GM12878 (cell line): Measurements from ENCODE around the gene CYBB. TPM values are rescaled to one million over a fixed set of nuclear protein-coding genes. Genes with fewer than 3 reads are reported as not detected.
A peak's percentile ranks its signal among the peaks of the same experiment; 100 is the strongest.

Experiments
- ATAC-seq: fragments of 200-7000 bp; cut with Tn5 transposase; 3 replicates; pipeline ENCODE4 v1.9.1; 2020; ENCODE audit warnings: mild to moderate bottlenecking, moderate library complexity
- BruUV-seq: library from RNA; stranded (reverse); fragments of 400-500 nt; replicated peaks from 2 replicates; lab custom pipeline; 2021; lab: Mats Ljungman, UMichigan
- CTCF ChIA-PET: fragments of 300-600 bp; sonication (Branson Sonifier 250); formaldehyde crosslinking; extraction: SDS; loops from one replicate; lab custom pipeline; 2021; ENCODE audit warnings: inconsistent platforms; lab: Yijun Ruan, JAX
- POLR2A ChIA-PET: fragments of 350-600 bp; formaldehyde crosslinking; extraction: SDS; loops from one replicate; lab custom pipeline; 2021; ENCODE audit warnings: inconsistent platforms; lab: Charles Lee
- RAD21 ChIA-PET: fragments of 300-600 bp; sonication (Branson Sonifier 250); formaldehyde crosslinking; loops from one replicate; lab custom pipeline; 2023; ENCODE audit warnings: antibody characterized with exemption; ENCODE audit not compliant: unreplicated experiment; lab: Charles Lee
- SMC1A ChIA-PET: fragments of 300-600 bp; sonication (Branson Sonifier 250); formaldehyde crosslinking; loops from one replicate; lab custom pipeline; 2023; ENCODE audit not compliant: unreplicated experiment, uncharacterized antibody; lab: Charles Lee
- DNase-seq: peaks from one replicate; pipeline ENCODE4 v3.0.0-alpha.2; 2011; ENCODE audit warnings: low read depth, low spot score
- FAIRE-seq: peaks from 3 replicates; lab custom pipeline; 2011; peaks lifted over from hg19 to GRCh38; lab: Jason Lieb, UNC
- H2AFZ ChIP-seq: 2 replicates; pipeline ENCODE4 v1.6.0; 2011; ENCODE audit warnings: low read depth, low read length, control low read depth; ENCODE audit not compliant: control insufficient read depth
- H3K27ac ChIP-seq: 2 replicates; pipeline ENCODE4 v1.5.1; 2011; ENCODE audit warnings: control low read depth; ENCODE audit not compliant: control insufficient read depth, insufficient read depth
- H3K27me3 ChIP-seq, 2 experiments: replicated peaks in 1 of 2; 2 replicates each; pipeline versions ENCODE4 v1.6.0 to v1.6.1; 2011; ENCODE audit warnings: low read length in 1 of 2; ENCODE audit not compliant: control insufficient read depth in 2 of 2, insufficient read depth in 2 of 2
- H3K36me3 ChIP-seq, 2 experiments: 2 replicates each; pipeline ENCODE4 v1.5.1; 2011; ENCODE audit warnings: low read length in 1 of 2; ENCODE audit not compliant: control insufficient read depth in 2 of 2, insufficient read depth in 2 of 2
- H3K4me1 ChIP-seq: 2 replicates; pipeline ENCODE4 v1.6.1; 2011; ENCODE audit warnings: mild to moderate bottlenecking, low read length, moderate library complexity, mixed read lengths; ENCODE audit not compliant: control insufficient read depth, insufficient read depth
- H3K4me2 ChIP-seq: 2 replicates; pipeline ENCODE4 v1.6.0; 2011; ENCODE audit warnings: control low read depth; ENCODE audit not compliant: control insufficient read depth, insufficient read depth
- H3K4me3 ChIP-seq: fragments of 200-600 bp; sonication (generic); 2 replicates; pipeline ENCODE4 v1.5.1; 2016
- H3K79me2 ChIP-seq: 2 replicates; pipeline ENCODE4 v1.6.0; 2011; ENCODE audit warnings: low read length; ENCODE audit not compliant: control insufficient read depth, insufficient read depth
- H3K9ac ChIP-seq: 2 replicates; pipeline ENCODE4 v1.8.0; 2011; ENCODE audit warnings: low read length, control low read depth, mixed read lengths; ENCODE audit not compliant: control insufficient read depth, insufficient read depth
- H3K9me3 ChIP-seq: replicated peaks from 3 replicates; pipeline ENCODE4 v1.5.1; 2011; ENCODE audit warnings: mild to moderate bottlenecking, low read length; ENCODE audit not compliant: control insufficient read depth, insufficient read depth
- H4K20me1 ChIP-seq: 2 replicates; pipeline ENCODE4 v1.6.0; 2011; ENCODE audit not compliant: control insufficient read depth, insufficient read depth
- EED ChIP-seq: sonication (generic); IDR thresholded peaks from 2 replicates; pipeline ENCODE4 v1.6.1; 2016; ENCODE audit warnings: antibody characterized with exemption, low read depth
- ETV6 ChIP-seq, 2 experiments: fragments of 450-650 bp in 1 of 2; IDR thresholded peaks in 1 of 2; conservative IDR thresholded peaks in 1 of 2; 2 replicates each; pipeline ENCODE4 v1.6.1; 2014; ENCODE audit warnings: antibody characterized with exemption in 1 of 2, borderline replicate concordance in 1 of 2, low read depth in 1 of 2, mild to moderate bottlenecking in 1 of 2, moderate library complexity in 1 of 2
- HCFC1 ChIP-seq: fragments of 150-350 bp; IDR thresholded peaks from 2 replicates; pipeline ENCODE4 v1.6.1; 2014; ENCODE audit warnings: low read length
- IKZF1 ChIP-seq: fragments of 450-650 bp; conservative IDR thresholded peaks from 2 replicates; pipeline ENCODE4 v1.6.1; 2017; ENCODE audit warnings: antibody characterized with exemption, mild to moderate bottlenecking
- IKZF2 ChIP-seq, 2 experiments: fragments of 450-650 bp; IDR thresholded peaks; 2 replicates each; pipeline ENCODE4 v1.6.1; 2017; ENCODE audit warnings: mild to moderate bottlenecking in 2 of 2, moderate library complexity in 2 of 2
- KAT2A ChIP-seq: conservative IDR thresholded peaks from 2 replicates; pipeline ENCODE4 v1.6.1; 2011; ENCODE audit warnings: low read depth, low read length; ENCODE audit not compliant: control insufficient read depth
- KLF5 ChIP-seq: fragments of 450-650 bp; IDR thresholded peaks from 2 replicates; pipeline ENCODE4 v1.6.1; 2014; ENCODE audit warnings: mild to moderate bottlenecking; ENCODE audit not compliant: partially characterized antibody
- NFYA ChIP-seq: IDR thresholded peaks from 2 replicates; pipeline ENCODE4 v1.6.1; 2011; ENCODE audit warnings: low read depth, mild to moderate bottlenecking, low read length, improper control_type of control experiment, borderline replicate concordance
- RUNX3 ChIP-seq: IDR thresholded peaks from 2 replicates; pipeline ENCODE4 v1.6.1; 2012; ENCODE audit warnings: low read length, inconsistent platforms
- SPI1 ChIP-seq: IDR thresholded peaks from 2 replicates; pipeline ENCODE4 v1.6.1; 2011; ENCODE audit warnings: low read depth, mild to moderate bottlenecking, low read length, moderate library complexity, borderline replicate concordance; ENCODE audit not compliant: insufficient read depth
- in situ Hi-C: fragments of 300-500 bp; cut with MboI; formaldehyde crosslinking; loops from 9 replicates; pipeline ENCODE4 v1.14.3; 2018; ENCODE audit warnings: mixed read lengths
- intact Hi-C: fragments of 100-400 bp; cut with micrococcal nuclease; formaldehyde crosslinking; loops from one replicate; pipeline ENCODE4 v1.14.2; 2022; ENCODE audit not compliant: unreplicated experiment
- polyA plus RNA-seq, 11 experiments: library from polyadenylated mRNA; depleted of rRNA in 4 of 11; unstranded in 6 of 11; stranded (reverse) in 5 of 11; fragments of >200 nt; fragmentation: Nextera tagmentation in 4 of 11; fragmentation: Illumina TruSeq in 1 of 11; extraction: Ambion mirVana in 4 of 11; extraction: Trizol in 1 of 11; gene quantifications; 1 replicate in 1 of 11; 2 replicates in 10 of 11; pipeline versions ENCODE4 v1.2.1 to v1.2.3, GENCODE V29; 2011 to 2016; ENCODE audit warnings: inconsistent platforms in 2 of 11, missing spikeins in 2 of 11, low read depth in 1 of 11
- total RNA-seq, 4 experiments: library from RNA; depleted of rRNA in 3 of 4; stranded (reverse); fragments of >200 nt in 3 of 4; fragmentation: Illumina TruSeq in 1 of 4; extraction: Trizol in 1 of 4; gene quantifications; 2 replicates each; pipeline versions ENCODE4 v1.2.1 to v1.2.3, GENCODE V29; 2013 to 2021
- TF ChIP-seq, protein P1 (sequence below): fragments of 450-650 bp; IDR thresholded peaks from 2 replicates; pipeline ENCODE4 v1.6.1; 2016; ENCODE audit warnings: mild to moderate bottlenecking
- TF ChIP-seq, protein P2 (sequence below): fragments of 450-650 bp; IDR thresholded peaks from 2 replicates; pipeline ENCODE4 v1.6.1; 2017; ENCODE audit warnings: borderline replicate concordance
- TF ChIP-seq, protein P3 (sequence below): IDR thresholded peaks from 2 replicates; pipeline ENCODE4 v1.6.1; 2011; ENCODE audit warnings: low read depth, low read length, improper control_type of control experiment, borderline replicate concordance

Gene CYBB
- total and polyA plus RNA-seq, 10 of the 15 experiments (the other 5 are each of a cell fraction or from before 2014, with no cell fraction given): 6.2 to 73.9 (median 24.8) TPM

DNA sequence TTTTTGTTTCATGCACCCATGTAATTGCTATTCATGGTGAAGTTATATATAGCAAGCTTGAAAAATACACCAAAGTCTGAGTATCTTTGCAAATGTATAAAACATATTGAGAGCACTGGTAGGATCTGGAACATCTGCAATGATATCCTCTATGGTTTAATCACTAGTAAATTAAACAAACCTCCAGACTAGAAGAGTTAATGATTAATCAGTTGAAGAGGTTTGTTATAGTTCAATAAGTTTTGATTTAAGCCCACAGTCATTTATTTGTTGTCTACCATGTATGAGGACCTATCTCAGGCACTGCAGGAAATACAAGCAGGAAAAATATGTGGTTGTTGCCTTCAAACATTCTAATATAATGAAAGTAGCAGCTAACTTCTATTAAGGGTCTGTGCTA, 16.5 kb downstream of the CYBB start (continued):
- TF ChIP-seq, protein P1, sequence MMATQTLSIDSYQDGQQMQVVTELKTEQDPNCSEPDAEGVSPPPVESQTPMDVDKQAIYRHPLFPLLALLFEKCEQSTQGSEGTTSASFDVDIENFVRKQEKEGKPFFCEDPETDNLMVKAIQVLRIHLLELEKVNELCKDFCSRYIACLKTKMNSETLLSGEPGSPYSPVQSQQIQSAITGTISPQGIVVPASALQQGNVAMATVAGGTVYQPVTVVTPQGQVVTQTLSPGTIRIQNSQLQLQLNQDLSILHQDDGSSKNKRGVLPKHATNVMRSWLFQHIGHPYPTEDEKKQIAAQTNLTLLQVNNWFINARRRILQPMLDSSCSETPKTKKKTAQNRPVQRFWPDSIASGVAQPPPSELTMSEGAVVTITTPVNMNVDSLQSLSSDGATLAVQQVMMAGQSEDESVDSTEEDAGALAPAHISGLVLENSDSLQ: no peak
- TF ChIP-seq KLF5: no peak
- no peak for TF ChIP-seq NFYA

DNA sequence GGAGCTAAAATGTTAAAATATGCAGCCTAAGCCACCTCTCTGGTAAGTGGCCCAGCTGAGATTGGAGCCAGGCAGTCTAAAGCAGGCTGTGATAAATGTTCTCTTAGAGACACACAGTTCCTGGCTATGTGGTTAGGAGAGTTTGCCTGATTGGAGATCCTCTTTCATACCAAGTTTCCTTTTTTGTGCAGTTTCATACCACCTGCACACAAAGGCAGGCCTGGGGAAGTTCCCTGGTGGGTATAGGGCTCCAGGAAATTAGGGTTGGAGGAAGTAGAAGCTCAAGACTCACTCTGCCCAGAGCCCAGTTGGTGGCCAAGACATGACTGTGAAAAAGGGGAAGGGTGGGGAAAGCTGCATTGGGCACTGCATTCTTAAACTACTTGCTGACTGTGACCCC, 16.9 kb downstream of the CYBB start:
- peak; percentile 81 for ATAC-seq
- Histone ChIP-seq H3K4me3 (no peak overlapping the region), H3K4me2 (no peak overlapping the region), H3K79me2 (no peaks in the 10 kb centered on the region; the same call in 1 of the 2 replicates), H4K20me1 (no peaks in the 10 kb centered on the region), H3K27me3 (no peaks in the 10 kb centered on the region), H3K9me3 (no peaks in the 10 kb centered on the region), H3K27ac (peak overlapping the region; percentile 38), H3K4me1 (peaks cover 21% of the 10 kb centered on the region), H3K36me3 (peaks cover 0 to 16% of the 10 kb centered on the region in 2 experiments; a peak in 2 of 4 replicates), H2AFZ (no peak overlapping the region), H3K9ac (no peak overlapping the region)
- RAD21 ChIA-PET: interaction anchor here (0.9 to 1.1 kb wide), 2 partner anchors 9 to 28 kb away, joined by 3 to 4 read pairs; no protein-coding TSS in a partner anchor
- BruUV-seq: no TSS peak
- TF ChIP-seq RUNX3 (peak; percentile 49), EED (peak; percentile 40; the same call in 1 of the 2 replicates), SPI1 (peak; percentile 26; the same call in 1 of the 2 replicates), KAT2A (no peak), IKZF1 (0 out of 2 replicates have a peak, but pooled peaks have one; percentile 20), IKZF2 (IDR thresholded peaks at IDR 0.05) (0 out of 4 replicates have a peak, but pooled peaks have one; percentile 25 to 31), ETV6 (conservative IDR thresholded peaks at IDR 0.05 in 1 of 2, IDR thresholded peaks at IDR 0.05 in 1 of 2; ENCODE audit: borderline replicate concordance in 1 of 2, low read depth in 1 of 2) (peak in 1 of 2 experiments; percentile 30; a peak in 1 of 4 replicates), HCFC1 (no peak)
- TF ChIP-seq, protein P2, sequence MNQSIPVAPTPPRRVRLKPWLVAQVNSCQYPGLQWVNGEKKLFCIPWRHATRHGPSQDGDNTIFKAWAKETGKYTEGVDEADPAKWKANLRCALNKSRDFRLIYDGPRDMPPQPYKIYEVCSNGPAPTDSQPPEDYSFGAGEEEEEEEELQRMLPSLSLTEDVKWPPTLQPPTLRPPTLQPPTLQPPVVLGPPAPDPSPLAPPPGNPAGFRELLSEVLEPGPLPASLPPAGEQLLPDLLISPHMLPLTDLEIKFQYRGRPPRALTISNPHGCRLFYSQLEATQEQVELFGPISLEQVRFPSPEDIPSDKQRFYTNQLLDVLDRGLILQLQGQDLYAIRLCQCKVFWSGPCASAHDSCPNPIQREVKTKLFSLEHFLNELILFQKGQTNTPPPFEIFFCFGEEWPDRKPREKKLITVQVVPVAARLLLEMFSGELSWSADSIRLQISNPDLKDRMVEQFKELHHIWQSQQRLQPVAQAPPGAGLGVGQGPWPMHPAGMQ: no peak
- TF ChIP-seq, protein P3, sequence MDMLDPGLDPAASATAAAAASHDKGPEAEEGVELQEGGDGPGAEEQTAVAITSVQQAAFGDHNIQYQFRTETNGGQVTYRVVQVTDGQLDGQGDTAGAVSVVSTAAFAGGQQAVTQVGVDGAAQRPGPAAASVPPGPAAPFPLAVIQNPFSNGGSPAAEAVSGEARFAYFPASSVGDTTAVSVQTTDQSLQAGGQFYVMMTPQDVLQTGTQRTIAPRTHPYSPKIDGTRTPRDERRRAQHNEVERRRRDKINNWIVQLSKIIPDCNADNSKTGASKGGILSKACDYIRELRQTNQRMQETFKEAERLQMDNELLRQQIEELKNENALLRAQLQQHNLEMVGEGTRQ: no peak
- SMC1A ChIA-PET: interaction anchor here (0.8 to 4.4 kb wide), 6 partner anchors 9 to 51 kb away, joined by 3 to 21 read pairs (median 4); no protein-coding TSS in a partner anchor
- POLR2A ChIA-PET: interaction anchor here (0.9 to 1.2 kb wide), 2 partner anchors 9 to 15 kb away, joined by 4 to 5 read pairs; no protein-coding TSS in a partner anchor
- DNase-seq: no peak
- no peak for FAIRE-seq
- in situ Hi-C loops (no loop called here), intact Hi-C loops (no loop called here)
- CTCF ChIA-PET: interaction anchor here (4.8 kb wide), 1 partner anchor 52 kb away, joined by 21 read pairs; no protein-coding TSS in a partner anchor
